NK-92 (cell line): ENCODE results near the gene ZNF331.

Experiments
- DNase-seq: peaks from one replicate; lab custom pipeline; 2025; ENCODE audit not compliant: unreplicated experiment; lab: John Stamatoyannopoulos, UW

Gene ZNF331

GRCh38 chr19:53626486-53626885 lies 88.5 kb downstream of the ZNF331 start:
- DNase-seq, result no peak

- DNase-seq, result no peak
Measured at GRCh38 chr19:53626976-53627375, 89.0 kb downstream of the ZNF331 start.
